Measurements from ENCODE around the gene IP6K3.

Gene IP6K3

DNA sequence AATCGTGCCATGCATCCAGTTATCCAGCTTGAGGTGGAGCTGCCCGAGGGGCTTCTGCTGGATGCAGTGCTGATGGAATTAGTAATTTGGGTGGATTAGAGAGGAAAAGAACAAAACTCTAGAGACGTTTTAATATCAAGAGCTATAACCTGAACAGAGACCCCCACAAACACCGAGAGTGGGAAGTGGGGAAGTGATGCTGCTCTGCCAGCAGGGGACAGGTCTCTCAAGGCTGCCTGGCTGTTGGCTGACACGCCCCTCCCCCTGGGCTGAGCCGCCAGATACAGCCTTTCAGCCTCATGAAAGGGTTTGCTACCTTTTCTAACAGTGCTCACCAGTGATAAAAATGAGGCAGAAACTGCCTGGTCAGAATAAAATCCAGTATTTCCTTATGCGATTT lies 32.6 kb upstream of the IP6K3 start:
- TF ChIP-seq, protein P1, sequence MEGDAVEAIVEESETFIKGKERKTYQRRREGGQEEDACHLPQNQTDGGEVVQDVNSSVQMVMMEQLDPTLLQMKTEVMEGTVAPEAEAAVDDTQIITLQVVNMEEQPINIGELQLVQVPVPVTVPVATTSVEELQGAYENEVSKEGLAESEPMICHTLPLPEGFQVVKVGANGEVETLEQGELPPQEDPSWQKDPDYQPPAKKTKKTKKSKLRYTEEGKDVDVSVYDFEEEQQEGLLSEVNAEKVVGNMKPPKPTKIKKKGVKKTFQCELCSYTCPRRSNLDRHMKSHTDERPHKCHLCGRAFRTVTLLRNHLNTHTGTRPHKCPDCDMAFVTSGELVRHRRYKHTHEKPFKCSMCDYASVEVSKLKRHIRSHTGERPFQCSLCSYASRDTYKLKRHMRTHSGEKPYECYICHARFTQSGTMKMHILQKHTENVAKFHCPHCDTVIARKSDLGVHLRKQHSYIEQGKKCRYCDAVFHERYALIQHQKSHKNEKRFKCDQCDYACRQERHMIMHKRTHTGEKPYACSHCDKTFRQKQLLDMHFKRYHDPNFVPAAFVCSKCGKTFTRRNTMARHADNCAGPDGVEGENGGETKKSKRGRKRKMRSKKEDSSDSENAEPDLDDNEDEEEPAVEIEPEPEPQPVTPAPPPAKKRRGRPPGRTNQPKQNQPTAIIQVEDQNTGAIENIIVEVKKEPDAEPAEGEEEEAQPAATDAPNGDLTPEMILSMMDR (IDR thresholded peaks at IDR 0.05; ENCODE audit: control extremely low read depth, extremely low read depth, low read depth, missing control alignments) = no peak
- ChIA-PET POLR2A (interaction anchor here (0.6 kb wide), 1 partner anchor 7 kb away, joined by 3 read pairs; no protein-coding TSS in a partner anchor), CTCF (interaction anchor here (1.1 to 5.0 kb wide), 3 partner anchors 11 to 376 kb away, joined by 3 to 44 read pairs (median 5); no protein-coding TSS in a partner anchor)
- DNase-seq (ENCODE audit: extremely low spot score) = no peak

- DNase-seq (ENCODE audit: extremely low spot score) = no peak
- ChIA-PET POLR2A (interaction anchor here (0.6 kb wide), 1 partner anchor 8 kb away, joined by 3 read pairs; no protein-coding TSS in a partner anchor), CTCF (interaction anchor here (1.5 to 5.0 kb wide), 3 partner anchors 11 to 249 kb away, joined by 3 to 44 read pairs (median 5); no protein-coding TSS in a partner anchor)
- TF ChIP-seq, protein P1 (IDR thresholded peaks at IDR 0.05; ENCODE audit: control extremely low read depth, extremely low read depth, low read depth, missing control alignments) = no peak
Observed at GRCh38 chr6:33778444-33779121, 31.9 kb upstream of the IP6K3 start.

GRCh38 chr6:33777398-33778388 lies 31.0 kb upstream of the IP6K3 start:
- POLR2A ChIA-PET = no interaction called here
- DNase-seq (ENCODE audit: extremely low spot score) = no peak
- CTCF ChIA-PET = interaction anchor here (0.7 to 5.0 kb wide), 3 partner anchors 10 to 250 kb away, joined by 3 to 44 read pairs (median 3); no protein-coding TSS in a partner anchor
- TF ChIP-seq, protein P1 (IDR thresholded peaks at IDR 0.05; ENCODE audit: control extremely low read depth, extremely low read depth, low read depth, missing control alignments) = no peak

DNA sequence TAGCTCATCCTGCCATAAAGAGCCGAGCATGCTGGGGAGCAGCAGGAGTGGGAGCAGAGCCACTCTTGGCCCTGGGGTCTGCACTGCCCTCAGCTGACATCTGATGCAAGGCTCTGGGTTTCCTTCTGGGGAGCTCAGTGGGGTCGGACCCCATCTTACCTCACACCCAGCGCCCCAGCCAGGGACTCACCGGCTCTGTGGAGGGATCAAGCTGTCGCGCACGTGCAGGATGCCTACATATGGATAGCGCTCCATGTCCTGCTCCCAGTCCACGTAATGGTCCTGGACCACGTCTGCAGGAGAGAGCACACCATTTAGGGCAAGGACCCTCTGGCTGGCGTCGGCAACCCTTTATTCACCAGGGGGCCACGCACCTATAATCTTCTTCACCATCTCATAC lies 30.1 kb upstream of the IP6K3 start:
- DNase-seq (ENCODE audit: extremely low spot score) = no peak

DNA sequence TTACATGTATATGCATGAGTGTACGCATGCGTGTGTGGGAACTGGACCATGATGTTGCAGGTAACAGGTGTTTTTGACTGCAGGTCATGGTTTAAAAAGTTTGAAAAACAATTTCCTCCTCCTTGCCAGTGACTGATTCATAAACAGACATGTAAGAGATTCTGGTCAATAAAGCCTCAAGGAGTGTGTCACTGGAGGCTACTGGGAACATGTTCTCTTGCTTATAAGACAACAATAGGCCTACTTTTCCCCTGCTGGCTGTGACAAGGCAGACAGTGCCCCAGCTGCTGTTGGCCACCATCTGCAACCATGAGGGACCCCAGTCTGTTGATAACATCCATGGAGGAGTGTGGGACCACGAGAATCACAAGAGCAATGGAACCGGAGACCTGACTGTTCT lies 29.5 kb upstream of the IP6K3 start:
- POLR2A ChIA-PET = no interaction called here
- DNase-seq (ENCODE audit: extremely low spot score) = no peak
- TF ChIP-seq, protein P1 (IDR thresholded peaks at IDR 0.05; ENCODE audit: control extremely low read depth, extremely low read depth, low read depth, missing control alignments) = no peak
- CTCF ChIA-PET = interaction anchor here (1.0 to 10.1 kb wide), 2 partner anchors 8 to 252 kb away, joined by 4 to 80 read pairs; no protein-coding TSS in a partner anchor

More for the DNA sequence above, 30.1 kb upstream of the IP6K3 start:
- TF ChIP-seq, protein P1 (IDR thresholded peaks at IDR 0.05; ENCODE audit: control extremely low read depth, extremely low read depth, low read depth, missing control alignments) = no peak
- POLR2A ChIA-PET = no interaction called here
- CTCF ChIA-PET = interaction anchor here (1.0 to 10.1 kb wide), 2 partner anchors 9 to 251 kb away, joined by 4 to 80 read pairs; no protein-coding TSS in a partner anchor

GRCh38 chr6:33774774-33775173 lies 28.1 kb upstream of the IP6K3 start:
- DNase-seq (ENCODE audit: extremely low spot score) = no peak
- TF ChIP-seq, protein P1 (IDR thresholded peaks at IDR 0.05; ENCODE audit: control extremely low read depth, extremely low read depth, low read depth, missing control alignments) = no peak
- CTCF ChIA-PET = interaction anchor here (1.1 to 10.1 kb wide), 3 partner anchors 8 to 253 kb away, joined by 3 to 80 read pairs (median 78); no protein-coding TSS in a partner anchor
- POLR2A ChIA-PET = no interaction called here
